ENCODE measurements around the gene ZNF202. TPM values are rescaled to one million over a fixed set of nuclear protein-coding genes. Genes with fewer than 3 reads are reported as not detected.
A peak's percentile ranks its signal among the peaks of the same experiment; 100 is the strongest.
"Not testable (repeated sequence)": the region's sequence is repeated elsewhere in the genome, so short reads cannot be mapped to it uniquely, and the experiment has no call there.

The ZNF202 gene
- total and polyA plus RNA-seq, 3 experiments from 2014 or later = 9.7 to 18.4 (median 16.6) TPM

DNA sequence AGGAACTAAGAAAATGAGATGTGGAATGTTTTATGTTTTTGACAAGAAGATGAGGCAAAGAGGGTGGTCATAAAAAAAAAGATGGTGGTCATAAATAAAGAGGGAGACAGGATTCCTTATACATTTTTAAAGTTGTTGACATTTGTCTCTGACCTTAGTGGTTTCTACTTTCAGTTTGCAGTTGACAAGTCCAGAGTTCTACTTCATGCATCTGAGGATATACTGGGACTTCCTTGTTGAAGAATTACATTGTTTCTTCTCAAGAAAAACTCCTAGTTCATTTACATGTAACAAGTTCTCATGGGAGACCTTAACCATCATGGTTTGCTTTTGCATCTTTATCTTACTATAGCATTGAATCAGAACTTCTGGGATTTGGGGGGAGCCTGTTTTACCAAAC, 11.7 kb upstream of the ZNF202 start:
- Mint-ChIP-seq H3K27ac (no peak overlapping the region), H3K4me3 (no peak overlapping the region), H3K9me3 (peaks cover 0 to 8% (median under 1%) of the 10 kb centered on the region in 5 donors), H3K27me3 (peaks cover 31 to 67% of the 10 kb centered on the region in 2 donors), H3K4me1 (peaks cover 0 to 4% (median 0%) of the 10 kb centered on the region in 3 donors), H3K36me3 (peaks cover 0 to 18% (median 0%) of the 10 kb centered on the region in 3 donors)
- ChIA-PET CTCF (no interaction called here), POLR2A (no interaction called here)
- H3K36me3 ChIP-seq (ENCODE audit: insufficient read depth, low read length) = no peaks in the 10 kb centered on the region
- no peak overlapping the region for H3K27ac ChIP-seq (ENCODE audit: low read depth, low read length)
- no peaks in the 10 kb centered on the region for H3K4me1 ChIP-seq (ENCODE audit: insufficient read depth, low read length)
- H3K9me3 ChIP-seq (ENCODE audit: low read length) = no peaks in the 10 kb centered on the region
- H3K27me3 ChIP-seq (ENCODE audit: insufficient read depth, low read length, poor library complexity, severe bottlenecking) = no peaks in the 10 kb centered on the region
- H3K4me3 ChIP-seq (ENCODE audit: low read length) = no peak overlapping the region
- DNase-seq = no peak

DNA sequence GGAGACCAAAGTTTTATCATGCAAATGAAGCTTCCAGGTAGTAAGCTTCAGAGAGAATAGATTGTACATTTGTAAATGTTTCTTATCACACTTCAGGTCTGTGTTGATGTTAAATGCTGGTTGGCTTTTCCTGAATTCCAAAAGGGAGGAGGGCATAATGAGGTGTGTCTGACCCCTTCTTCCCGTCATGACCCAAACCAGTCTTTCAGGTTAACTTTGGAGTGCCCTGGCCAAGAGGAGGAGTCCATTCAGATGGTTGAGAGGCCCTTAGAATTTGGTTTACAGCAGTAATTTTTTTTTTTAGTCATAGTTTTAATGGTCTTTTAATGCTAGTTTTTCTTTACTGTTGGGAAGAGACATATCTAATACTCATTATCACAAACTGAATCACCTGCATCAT, 10.3 kb upstream of the ZNF202 start:
- Histone ChIP-seq H3K27ac (ENCODE audit: low read depth, low read length) (no peak overlapping the region), H3K4me1 (ENCODE audit: insufficient read depth, low read length) (no peaks in the 10 kb centered on the region), H3K36me3 (ENCODE audit: insufficient read depth, low read length) (no peaks in the 10 kb centered on the region), H3K9me3 (ENCODE audit: low read length) (no peaks in the 10 kb centered on the region), H3K4me3 (ENCODE audit: low read length) (no peak overlapping the region), H3K27me3 (ENCODE audit: insufficient read depth, low read length, poor library complexity, severe bottlenecking) (no peaks in the 10 kb centered on the region)
- POLR2A ChIA-PET = no interaction called here
- CTCF ChIA-PET = no interaction called here
- Mint-ChIP-seq H3K4me3 (no peak overlapping the region), H3K36me3 (peaks cover 0 to 22% (median 0%) of the 10 kb centered on the region in 3 donors), H3K27me3 (peaks cover 28 to 70% of the 10 kb centered on the region in 2 donors), H3K4me1 (peaks cover 0 to 4% (median 0%) of the 10 kb centered on the region in 3 donors), H3K9me3 (peaks cover 0 to 8% (median 3%) of the 10 kb centered on the region in 5 donors), H3K27ac (no peak overlapping the region)
- no peak for DNase-seq

DNA sequence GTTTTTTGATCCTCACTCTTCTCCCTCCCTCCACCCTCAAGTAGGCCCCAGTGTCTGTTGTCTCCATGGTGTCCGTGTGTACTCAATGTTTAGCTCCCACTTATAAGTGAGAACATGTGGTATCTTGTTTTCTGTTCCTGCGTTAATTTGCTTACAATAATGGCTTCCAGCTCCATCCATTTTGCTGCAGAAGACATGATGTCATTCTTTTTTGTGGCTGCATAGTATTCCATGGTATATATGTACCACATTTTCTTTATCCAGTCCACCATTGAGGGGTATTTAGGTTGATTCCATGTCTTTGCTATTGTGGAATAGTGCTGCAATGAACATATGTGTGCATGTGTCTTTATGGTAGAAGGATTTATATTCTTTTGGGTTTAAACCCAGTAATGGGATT, 6.9 kb upstream of the ZNF202 start:
- DNase-seq; H3K27ac ChIP-seq (ENCODE audit: low read depth, low read length); H3K4me1 Mint-ChIP-seq; H3K36me3 ChIP-seq (ENCODE audit: insufficient read depth, low read length); POLR2A ChIA-PET; H3K4me3 Mint-ChIP-seq; CTCF ChIA-PET; H3K9me3 Mint-ChIP-seq; H3K27me3 ChIP-seq (ENCODE audit: insufficient read depth, low read length, poor library complexity, severe bottlenecking); H3K9me3 ChIP-seq (ENCODE audit: low read length); H3K4me1 ChIP-seq (ENCODE audit: insufficient read depth, low read length); H3K27ac Mint-ChIP-seq; H3K4me3 ChIP-seq (ENCODE audit: low read length): not testable (repeated sequence)
- peaks cover 0 to 22% (median 2%) of the 10 kb centered on the region in 3 donors for H3K36me3 Mint-ChIP-seq
- H3K27me3 Mint-ChIP-seq = peaks cover 33 to 58% of the 10 kb centered on the region in 2 donors

DNA sequence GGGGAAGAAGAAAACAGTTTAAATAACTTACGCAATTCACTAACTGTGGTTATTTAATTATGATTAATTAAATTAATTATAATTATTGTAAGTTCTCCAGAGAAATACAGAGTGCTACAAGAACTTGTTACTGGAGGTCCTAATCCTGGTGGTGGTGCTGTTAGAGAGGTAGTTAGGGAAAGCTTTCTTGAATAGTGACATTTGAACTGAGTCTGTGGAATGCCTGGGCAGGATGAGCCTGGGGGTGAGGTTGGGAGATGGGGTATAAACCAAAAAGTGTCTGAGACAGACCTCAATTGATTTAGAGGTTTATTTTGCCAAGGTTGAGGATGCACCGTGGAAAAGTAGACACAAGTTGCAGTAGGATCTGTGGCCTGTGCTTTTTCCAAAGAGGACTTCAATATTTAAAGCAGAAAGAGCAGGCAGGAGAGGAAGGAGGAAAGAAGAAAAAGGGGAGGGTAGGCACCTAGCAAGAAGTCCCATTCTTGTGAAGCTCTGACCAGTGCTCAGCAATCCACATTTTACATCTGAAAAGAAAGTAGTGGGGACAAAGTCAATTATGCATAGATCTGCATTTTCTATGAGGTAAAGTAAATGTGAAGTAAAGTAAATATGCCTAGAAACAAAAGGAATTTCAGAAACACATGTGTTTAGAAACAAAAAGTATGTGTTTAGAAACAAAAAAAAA, 4.4 kb upstream of the ZNF202 start:
- Histone ChIP-seq H3K36me3 (ENCODE audit: insufficient read depth, low read length) (no peaks in the 10 kb centered on the region), H3K4me1 (ENCODE audit: insufficient read depth, low read length) (peaks cover 7% of the 10 kb centered on the region), H3K9me3 (ENCODE audit: low read length) (no peaks in the 10 kb centered on the region), H3K4me3 (ENCODE audit: low read length) (no peak overlapping the region), H3K27ac (ENCODE audit: low read depth, low read length) (no peak overlapping the region), H3K27me3 (ENCODE audit: insufficient read depth, low read length, poor library complexity, severe bottlenecking) (no peaks in the 10 kb centered on the region)
- CTCF ChIA-PET = no interaction called here
- peaks cover 18 to 36% of the 10 kb centered on the region in 2 donors for H3K27me3 Mint-ChIP-seq
- no peak overlapping the region for H3K4me3 Mint-ChIP-seq
- DNase-seq = no peak
- peaks cover 11 to 17% (median 12%) of the 10 kb centered on the region in 3 donors for H3K4me1 Mint-ChIP-seq
- H3K9me3 Mint-ChIP-seq = peaks cover 0 to 8% (median 3%) of the 10 kb centered on the region in 5 donors
- peaks cover 2 to 13% (median 7%) of the 10 kb centered on the region in 3 donors for H3K36me3 Mint-ChIP-seq
- peak overlapping the region in 2 of 8 donors; percentile 16 to 20 for H3K27ac Mint-ChIP-seq
- POLR2A ChIA-PET = no interaction called here

DNA sequence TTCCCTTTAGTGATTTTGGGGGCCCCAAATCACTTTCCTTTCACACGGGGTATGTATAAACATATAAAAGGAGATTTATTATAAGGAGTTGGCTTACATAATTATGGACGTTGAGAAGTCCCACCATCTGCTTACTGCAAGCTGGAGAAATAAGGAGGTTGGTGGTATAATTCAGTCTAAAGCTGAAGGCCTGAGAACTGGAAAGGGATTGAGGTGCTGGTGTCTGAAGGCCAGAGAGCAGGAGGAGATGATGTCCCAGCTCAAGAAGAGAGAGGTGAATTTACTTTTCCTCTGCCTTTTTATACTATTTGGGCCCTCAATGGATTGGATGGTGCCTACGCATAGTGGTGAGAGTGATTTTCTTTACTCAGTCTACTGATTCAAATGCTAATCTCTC, 1.3 kb upstream of the ZNF202 start:
- peaks cover 21% of the 10 kb centered on the region for H3K4me1 ChIP-seq (ENCODE audit: insufficient read depth, low read length)
- H3K27me3 ChIP-seq (ENCODE audit: insufficient read depth, low read length, poor library complexity, severe bottlenecking) = no peaks in the 10 kb centered on the region
- peak overlapping the region in 3 of 8 donors; percentile 89 to 99 (median 97) for H3K27ac Mint-ChIP-seq
- peaks cover 4 to 5% of the 10 kb centered on the region in 2 donors for H3K27me3 Mint-ChIP-seq
- CTCF ChIA-PET = no interaction called here
- POLR2A ChIA-PET = no interaction called here
- H3K36me3 ChIP-seq (ENCODE audit: insufficient read depth, low read length) = no peaks in the 10 kb centered on the region
- peaks cover 0 to 25% (median 3%) of the 10 kb centered on the region in 3 donors for H3K36me3 Mint-ChIP-seq
- no peak overlapping the region for H3K27ac ChIP-seq (ENCODE audit: low read depth, low read length)
- H3K9me3 ChIP-seq (ENCODE audit: low read length) = no peaks in the 10 kb centered on the region
- H3K4me1 Mint-ChIP-seq = peaks cover 35 to 46% (median 41%) of the 10 kb centered on the region in 3 donors
- DNase-seq = no peak
- H3K4me3 Mint-ChIP-seq = peak overlapping the region in 4 of 7 donors; percentile 91 to 98 (median 92)
- no peaks in the 10 kb centered on the region for H3K9me3 Mint-ChIP-seq
- H3K4me3 ChIP-seq (ENCODE audit: low read length) = no peak overlapping the region

DNA sequence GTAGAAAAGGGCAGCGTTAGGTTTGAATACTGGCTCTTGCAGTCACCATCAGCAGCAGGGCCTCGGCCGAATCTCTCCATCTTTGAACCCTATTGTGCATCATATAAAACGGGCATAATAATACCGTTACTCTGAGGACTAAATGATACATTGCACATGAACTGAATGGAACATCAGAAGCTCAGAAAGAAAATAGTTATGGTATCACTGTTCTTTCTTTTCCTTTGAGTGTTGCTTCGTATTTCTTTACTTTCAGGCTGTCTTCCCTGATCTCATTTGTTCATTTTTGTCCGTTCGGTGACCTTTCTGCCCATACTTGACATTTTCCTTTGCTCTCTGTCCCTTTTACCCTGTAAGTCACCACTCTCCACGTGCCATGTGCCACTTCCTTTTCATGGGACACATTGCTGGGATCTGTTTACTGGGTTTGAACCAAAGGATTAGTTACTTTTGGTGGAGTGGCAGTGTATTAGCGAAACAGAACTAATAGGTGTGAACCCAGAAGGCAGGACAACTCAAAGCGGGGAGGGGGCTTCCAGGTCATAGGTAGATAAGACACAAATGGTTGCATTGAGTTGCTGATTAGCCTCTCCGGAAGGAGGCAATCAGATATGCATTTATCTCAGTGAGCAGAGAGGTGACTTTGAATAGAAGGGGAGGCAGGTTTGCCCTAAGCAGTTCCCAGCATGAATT, 717 bp upstream of the ZNF202 start:
- Histone ChIP-seq H3K27ac (ENCODE audit: low read depth, low read length) (peak overlapping the region; percentile 77), H3K4me1 (ENCODE audit: insufficient read depth, low read length) (peaks cover 21% of the 10 kb centered on the region), H3K27me3 (ENCODE audit: insufficient read depth, low read length, poor library complexity, severe bottlenecking) (no peaks in the 10 kb centered on the region), H3K36me3 (ENCODE audit: insufficient read depth, low read length) (no peaks in the 10 kb centered on the region), H3K4me3 (ENCODE audit: low read length) (peak overlapping the region; percentile 98), H3K9me3 (ENCODE audit: low read length) (no peaks in the 10 kb centered on the region)
- no peak for DNase-seq
- ChIA-PET CTCF (no interaction called here), POLR2A (no interaction called here)
- Mint-ChIP-seq H3K27ac (peak overlapping the region; percentile 58 to 99 (median 90)), H3K9me3 (no peaks in the 10 kb centered on the region), H3K4me3 (peak overlapping the region; percentile 87 to 98 (median 92)), H3K36me3 (peaks cover 0 to 30% (median 7%) of the 10 kb centered on the region in 3 donors), H3K4me1 (peaks cover 40 to 52% (median 46%) of the 10 kb centered on the region in 3 donors), H3K27me3 (peaks cover 3 to 5% of the 10 kb centered on the region in 2 donors)

DNA sequence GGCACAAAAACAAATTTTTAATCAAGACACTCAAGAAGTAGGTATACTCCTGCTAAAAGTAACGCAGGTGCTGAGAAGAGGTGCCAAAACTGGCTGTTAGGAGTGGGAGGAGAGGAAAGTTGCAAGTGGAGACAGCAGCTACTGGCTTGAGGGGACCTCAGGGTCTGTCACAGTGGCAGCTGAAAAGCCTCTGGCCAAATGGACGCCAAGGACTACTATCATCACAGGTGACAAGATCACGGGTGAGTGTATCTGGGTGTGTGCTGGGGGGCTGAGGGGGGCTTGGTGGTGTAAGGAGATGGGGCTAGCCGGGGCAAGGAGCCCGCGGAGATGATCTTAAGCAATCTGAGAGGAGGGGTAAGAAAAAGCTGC, 687 bp downstream of the ZNF202 start:
- Histone ChIP-seq H3K4me3 (ENCODE audit: low read length) (peak overlapping the region; percentile 98), H3K27me3 (ENCODE audit: insufficient read depth, low read length, poor library complexity, severe bottlenecking) (no peaks in the 10 kb centered on the region), H3K27ac (ENCODE audit: low read depth, low read length) (peak overlapping the region; percentile 77), H3K36me3 (ENCODE audit: insufficient read depth, low read length) (no peaks in the 10 kb centered on the region), H3K9me3 (ENCODE audit: low read length) (no peaks in the 10 kb centered on the region), H3K4me1 (ENCODE audit: insufficient read depth, low read length) (peaks cover 21% of the 10 kb centered on the region)
- Mint-ChIP-seq H3K4me1 (peaks cover 46 to 60% (median 53%) of the 10 kb centered on the region in 3 donors), H3K4me3 (peak overlapping the region; percentile 87 to 98 (median 92)), H3K9me3 (no peaks in the 10 kb centered on the region), H3K36me3 (peaks cover 0 to 39% (median 6%) of the 10 kb centered on the region in 3 donors), H3K27me3 (peaks cover under 1% of the 10 kb centered on the region in 2 donors), H3K27ac (peak overlapping the region; percentile 58 to 99 (median 94))
- no peak for DNase-seq
- CTCF ChIA-PET = no interaction called here
- POLR2A ChIA-PET = no interaction called here

DNA sequence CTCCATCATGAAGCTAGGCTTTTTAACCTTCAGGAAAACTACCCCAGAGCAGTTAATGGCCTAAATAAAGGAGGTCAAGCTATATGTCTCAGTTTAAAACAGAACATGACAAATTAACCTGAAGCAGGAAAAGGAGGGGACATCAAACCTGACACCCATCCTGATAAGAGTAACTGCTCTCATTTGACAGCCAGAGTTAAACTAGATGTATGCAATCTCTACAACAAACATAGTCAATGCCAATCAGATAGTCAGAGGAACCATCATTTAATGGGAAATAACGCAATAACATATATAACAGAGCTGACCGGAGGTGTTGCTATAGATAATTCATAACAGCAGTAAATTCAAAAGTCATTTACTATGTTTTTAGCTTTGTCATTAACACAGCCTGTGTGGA, 3.1 kb downstream of the ZNF202 start:
- Histone ChIP-seq H3K27ac (ENCODE audit: low read depth, low read length) (no peak overlapping the region), H3K4me1 (ENCODE audit: insufficient read depth, low read length) (peaks cover 21% of the 10 kb centered on the region), H3K9me3 (ENCODE audit: low read length) (no peaks in the 10 kb centered on the region), H3K36me3 (ENCODE audit: insufficient read depth, low read length) (peaks cover 4% of the 10 kb centered on the region), H3K27me3 (ENCODE audit: insufficient read depth, low read length, poor library complexity, severe bottlenecking) (no peaks in the 10 kb centered on the region), H3K4me3 (ENCODE audit: low read length) (no peak overlapping the region)
- H3K4me1 Mint-ChIP-seq = peaks cover 48 to 66% (median 64%) of the 10 kb centered on the region in 3 donors
- H3K27me3 Mint-ChIP-seq = no peaks in the 10 kb centered on the region
- H3K9me3 Mint-ChIP-seq = no peaks in the 10 kb centered on the region
- DNase-seq = no peak
- ChIA-PET CTCF (no interaction called here), POLR2A (no interaction called here)
- H3K36me3 Mint-ChIP-seq = peaks cover 3 to 59% (median 8%) of the 10 kb centered on the region in 3 donors
- peak overlapping the region in 1 of 7 donors; percentile 98 for H3K4me3 Mint-ChIP-seq
- peak overlapping the region in 1 of 8 donors; percentile 24 for H3K27ac Mint-ChIP-seq
